Measurements from ENCODE around the gene CFAP69.
"Not testable (repeated sequence)": the region's sequence is repeated elsewhere in the genome, so short reads cannot be mapped to it uniquely, and the experiment has no call there.

Gene CFAP69

DNA sequence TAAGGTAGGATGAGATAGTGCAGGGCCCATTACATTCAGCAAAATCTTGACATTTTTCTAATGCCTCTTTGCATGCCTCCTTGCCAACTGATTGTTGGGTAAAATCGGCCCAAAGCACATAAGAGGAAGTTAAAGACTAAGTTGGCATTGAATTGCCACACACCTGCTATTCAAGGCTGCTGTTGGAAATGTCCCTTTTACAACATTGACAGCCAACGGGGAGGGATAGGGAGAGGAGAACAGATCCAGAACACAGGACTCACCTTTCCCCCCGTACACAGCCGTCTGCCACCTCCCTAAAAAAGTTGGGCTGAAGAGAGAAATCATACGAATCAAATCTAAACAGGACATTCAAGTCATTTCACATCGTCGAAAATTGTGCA lies 75.4 kb downstream of the CFAP69 start:
- TF ChIP-seq POLR2A (IDR thresholded peaks at IDR 0.05; ENCODE audit: extremely low read depth, insufficient read length) = no peak
- no peak for TF ChIP-seq CTCF (IDR thresholded peaks at IDR 0.05; ENCODE audit: low read depth, low read length)
- TF ChIP-seq MYC (IDR thresholded peaks at IDR 0.05; ENCODE audit: low read depth, low read length) = no peak
- TF ChIP-seq, protein P1, sequence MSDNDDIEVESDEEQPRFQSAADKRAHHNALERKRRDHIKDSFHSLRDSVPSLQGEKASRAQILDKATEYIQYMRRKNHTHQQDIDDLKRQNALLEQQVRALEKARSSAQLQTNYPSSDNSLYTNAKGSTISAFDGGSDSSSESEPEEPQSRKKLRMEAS (IDR thresholded peaks at IDR 0.05; ENCODE audit: low read depth, low read length) = no peak
- H3K4me3 ChIP-seq (ENCODE audit: low read depth, low read length) = no peak overlapping the region
- DNase-seq (ENCODE audit: low read depth) = no peak

DNA sequence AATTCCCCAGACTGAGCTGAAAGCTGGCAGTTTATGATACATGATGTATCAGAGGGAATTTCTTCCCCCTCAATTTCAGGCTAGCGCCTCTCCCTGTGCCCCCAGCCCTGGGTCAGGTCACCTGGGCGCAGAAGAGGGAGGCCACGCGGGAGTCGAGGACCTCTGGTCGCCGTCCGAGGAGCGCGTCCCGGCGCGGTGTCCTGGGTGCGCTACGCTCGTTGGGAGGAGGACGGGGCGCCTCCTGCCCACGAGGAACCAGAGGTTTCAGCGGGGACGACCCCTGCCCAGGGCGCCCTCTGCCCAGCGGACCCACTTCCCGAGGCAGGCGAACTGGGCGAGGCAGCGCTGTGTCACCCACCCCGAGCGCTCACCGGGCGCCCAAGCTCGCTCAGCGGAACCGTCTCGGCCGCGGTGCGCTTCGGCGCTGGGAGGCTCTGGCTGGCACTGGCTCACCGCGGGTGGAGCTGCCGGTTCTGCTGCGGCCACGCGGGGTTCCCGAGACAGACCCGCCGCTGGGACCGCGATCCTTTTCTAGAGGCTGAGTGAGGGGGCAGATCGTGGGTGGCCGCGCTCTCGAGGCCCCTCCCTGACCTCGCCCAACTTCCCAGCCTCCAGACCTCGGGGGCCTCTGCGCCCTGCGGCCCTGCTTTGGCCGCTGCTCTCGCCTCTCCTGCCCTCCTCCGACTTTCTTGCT lies 76.0 kb downstream of the CFAP69 start, which contains the start of gene FAM237B:
Gene FAM237B, minus strand, starts transcription at position 504 of the 694 bp plus-strand sequence. CDS start 1,556 bp downstream, outside the sequence.
- no peak within 1 kb of the TSS for H3K4me3 ChIP-seq (ENCODE audit: low read depth, low read length)
- TF ChIP-seq CTCF (IDR thresholded peaks at IDR 0.05; ENCODE audit: low read depth, low read length) = no peak
- TF ChIP-seq, protein P1 (IDR thresholded peaks at IDR 0.05; ENCODE audit: low read depth, low read length) = no peak
- TF ChIP-seq POLR2A (IDR thresholded peaks at IDR 0.05; ENCODE audit: extremely low read depth, insufficient read length) = no peak
- TF ChIP-seq MYC (IDR thresholded peaks at IDR 0.05; ENCODE audit: low read depth, low read length) = no peak
- DNase-seq (ENCODE audit: low read depth) = no peak

DNA sequence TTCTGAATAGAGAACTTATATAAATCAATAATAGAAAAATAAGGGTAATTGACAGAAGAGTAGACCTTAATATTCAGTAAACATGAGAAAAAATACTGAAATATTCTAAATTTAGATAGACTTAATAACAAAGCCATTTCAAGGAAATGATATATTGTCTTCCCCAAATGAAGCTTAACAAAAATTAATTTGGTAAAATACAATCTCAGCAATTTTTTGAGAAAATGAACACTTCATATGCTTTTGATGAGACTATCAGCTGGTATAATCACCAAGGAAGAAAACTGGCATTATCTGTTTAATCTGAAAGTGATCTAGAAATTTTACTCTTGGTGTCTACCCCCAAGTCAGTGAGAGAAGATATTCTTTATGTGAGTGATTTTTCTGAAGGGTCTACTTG lies 77.9 kb downstream of the CFAP69 start:
- TF ChIP-seq POLR2A (IDR thresholded peaks at IDR 0.05; ENCODE audit: extremely low read depth, insufficient read length) (no peak), MYC (IDR thresholded peaks at IDR 0.05; ENCODE audit: low read depth, low read length) (no peak), CTCF (IDR thresholded peaks at IDR 0.05; ENCODE audit: low read depth, low read length) (no peak)
- TF ChIP-seq, protein P1 (IDR thresholded peaks at IDR 0.05; ENCODE audit: low read depth, low read length) = no peak
- DNase-seq (ENCODE audit: low read depth) = no peak

DNA sequence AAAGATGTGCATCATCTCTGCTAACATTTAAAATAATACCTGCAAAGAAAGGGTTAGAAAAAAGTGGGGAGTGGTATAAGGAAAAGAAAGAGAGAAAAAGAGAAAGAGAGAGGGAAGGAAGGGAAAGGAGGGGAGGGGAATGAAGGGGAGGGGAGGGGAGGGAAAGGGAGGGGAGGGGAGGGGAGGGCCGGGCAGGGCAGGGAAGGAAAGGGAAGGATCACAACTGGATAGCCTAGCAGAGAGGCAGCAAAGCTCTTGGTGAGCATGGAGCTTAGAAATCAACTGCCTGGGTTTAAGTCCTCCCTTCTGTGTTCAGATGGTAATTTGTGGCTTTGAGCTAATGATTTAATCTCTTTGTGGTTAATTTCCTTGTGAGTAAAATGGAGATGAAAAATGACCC lies 81.5 kb downstream of the CFAP69 start:
- no peak overlapping the region for H3K4me3 ChIP-seq (ENCODE audit: low read depth, low read length)
- TF ChIP-seq MYC (IDR thresholded peaks at IDR 0.05; ENCODE audit: low read depth, low read length) = no peak
- TF ChIP-seq POLR2A (IDR thresholded peaks at IDR 0.05; ENCODE audit: extremely low read depth, insufficient read length) = no peak
- no peak for TF ChIP-seq CTCF (IDR thresholded peaks at IDR 0.05; ENCODE audit: low read depth, low read length)
- TF ChIP-seq, protein P1 (IDR thresholded peaks at IDR 0.05; ENCODE audit: low read depth, low read length) = no peak
- DNase-seq (ENCODE audit: low read depth) = no peak

More for the DNA sequence above, 77.9 kb downstream of the CFAP69 start:
- no peak overlapping the region for H3K4me3 ChIP-seq (ENCODE audit: low read depth, low read length)

GRCh38 chr7:90334193-90334843 lies 89.3 kb downstream of the CFAP69 start:
- DNase-seq (ENCODE audit: low read depth) = no peak
- H3K4me3 ChIP-seq (ENCODE audit: low read depth, low read length) = no peak overlapping the region
- TF ChIP-seq MYC (IDR thresholded peaks at IDR 0.05; ENCODE audit: low read depth, low read length) (no peak), POLR2A (IDR thresholded peaks at IDR 0.05; ENCODE audit: extremely low read depth, insufficient read length) (no peak), CTCF (IDR thresholded peaks at IDR 0.05; ENCODE audit: low read depth, low read length) (no peak)
- TF ChIP-seq, protein P1 (IDR thresholded peaks at IDR 0.05; ENCODE audit: low read depth, low read length) = no peak

- H3K4me3 ChIP-seq (ENCODE audit: low read depth, low read length); DNase-seq (ENCODE audit: low read depth): not testable (repeated sequence)
Observed at GRCh38 chr7:90334926-90335325, 90.0 kb downstream of the CFAP69 start.
